Measurements from ENCODE around the gene CCDC61. TPM values are rescaled to one million over a fixed set of nuclear protein-coding genes. Genes with fewer than 3 reads are reported as not detected.

The CCDC61 gene
- 10 to 100 TPM in 2 of 4 donors, 1 to 10 TPM in 2; 7.8 to 13.3 (median 10.7) TPM for polyA plus RNA-seq
- long read RNA-seq, donor 1, partial matches to known transcripts: 0 of 1 reads
- long read RNA-seq, donor 1, other reads (novel, unspliced or antisense): 0 of 1 reads
- long read RNA-seq, donor 2, partial matches to known transcripts: 0 of 1 reads
- long read RNA-seq, donor 2, other reads (novel, unspliced or antisense): 0 of 1 reads
- long read RNA-seq, donor 3, partial matches to known transcripts: 0 of 2 reads
- long read RNA-seq, donor 3, other reads (novel, unspliced or antisense): 0 of 2 reads
- long read RNA-seq, donor 4: 0 reads
- long read RNA-seq, donor 5: 0 reads
- long read RNA-seq, donor 6, partial matches to known transcripts: 0 of 1 reads
- long read RNA-seq, donor 6, other reads (novel, unspliced or antisense): 0 of 1 reads
- long read RNA-seq, donor 7, partial matches to known transcripts: 0 of 2 reads
- long read RNA-seq, donor 7, other reads (novel, unspliced or antisense): 0 of 2 reads
- long read RNA-seq, donor 8: 0 reads
- long read RNA-seq, donor 9: 0 reads
- long read RNA-seq, donor 10, partial matches to known transcripts: 0 of 3 reads
- long read RNA-seq, donor 10, other reads (novel, unspliced or antisense): 0 of 3 reads

GRCh38 chr19:45994998-45995714 is at the start of gene CCDC61:
Gene CCDC61, plus strand, starts transcription at chr19:45995467. Its CDS starts 7,552 bp downstream, at chr19:46003019.
- peak; percentile 99 to 100 for DNase-seq
- H3K27me3 ChIP-seq (ENCODE audit: control insufficient read depth in 3 of 3, insufficient read depth in 3 of 3, low read length in 3 of 3): peaks cover 0 to 7% (median 0%) of the 10 kb centered on the region in 3 donors
- H3K27ac ChIP-seq (ENCODE audit: low read depth in 1 of 3, low read length in 2 of 3): peak within 1 kb of the TSS; percentile 39 to 84 (median 60)
- H3K4me3 ChIP-seq (ENCODE audit: low read depth in 1 of 3, low read length in 3 of 3): peak within 1 kb of the TSS; percentile 77 to 88 (median 83)
- 0% methylated on average over 34 of the region's 34 CpGs for WGBS, 3 donors
- peaks cover 0 to 10% (median 0%) of the 10 kb centered on the region in 3 donors for H3K36me3 ChIP-seq (ENCODE audit: control insufficient read depth in 3 of 3, insufficient read depth in 2 of 3, low read depth in 1 of 3, low read length in 3 of 3)
- FAIRE-seq: peak; percentile 95
- H3K9me3 ChIP-seq (ENCODE audit: control insufficient read depth in 2 of 2, insufficient read depth in 1 of 2, low read depth in 1 of 2, low read length in 1 of 2): no peaks in the 10 kb centered on the region
- peaks cover 2 to 9% (median 5%) of the 10 kb centered on the region in 3 donors for H3K4me1 ChIP-seq (ENCODE audit: control insufficient read depth in 3 of 3, insufficient read depth in 2 of 3, low read depth in 1 of 3, low read length in 2 of 3)

- Histone ChIP-seq H3K4me3 (ENCODE audit: low read depth in 1 of 3, low read length in 3 of 3) (no peak overlapping the region), H3K4me1 (ENCODE audit: control insufficient read depth in 3 of 3, insufficient read depth in 2 of 3, low read depth in 1 of 3, low read length in 2 of 3) (peaks cover 0 to 4% (median 2%) of the 10 kb centered on the region in 3 donors), H3K27ac (ENCODE audit: low read depth in 1 of 3, low read length in 2 of 3) (no peak overlapping the region), H3K27me3 (ENCODE audit: control insufficient read depth in 3 of 3, insufficient read depth in 3 of 3, low read length in 3 of 3) (peaks cover 0 to 6% (median 3%) of the 10 kb centered on the region in 3 donors), H3K36me3 (ENCODE audit: control insufficient read depth in 3 of 3, insufficient read depth in 2 of 3, low read depth in 1 of 3, low read length in 3 of 3) (no peaks in the 10 kb centered on the region), H3K9me3 (ENCODE audit: control insufficient read depth in 2 of 2, insufficient read depth in 1 of 2, low read depth in 1 of 2, low read length in 1 of 2) (no peaks in the 10 kb centered on the region)
- WGBS, 3 donors: 85 to 100% (median 92%) methylated on average over 1 of the region's 1 CpG
- DNase-seq (no peak), FAIRE-seq (no peak)
Observed at GRCh38 chr19:45947926-45948325, 47.3 kb upstream of the CCDC61 start.

- Histone ChIP-seq H3K27me3 (ENCODE audit: control insufficient read depth in 3 of 3, insufficient read depth in 3 of 3, low read length in 3 of 3) (peaks cover 0 to 11% (median 3%) of the 10 kb centered on the region in 3 donors), H3K4me1 (ENCODE audit: control insufficient read depth in 3 of 3, insufficient read depth in 2 of 3, low read depth in 1 of 3, low read length in 2 of 3) (peaks cover 0 to 7% (median 5%) of the 10 kb centered on the region in 3 donors), H3K27ac (ENCODE audit: low read depth in 1 of 3, low read length in 2 of 3) (no peak overlapping the region), H3K9me3 (ENCODE audit: control insufficient read depth in 2 of 2, insufficient read depth in 1 of 2, low read depth in 1 of 2, low read length in 1 of 2) (peaks cover 0 to 7% of the 10 kb centered on the region in 2 donors), H3K36me3 (ENCODE audit: control insufficient read depth in 3 of 3, insufficient read depth in 2 of 3, low read depth in 1 of 3, low read length in 3 of 3) (no peaks in the 10 kb centered on the region), H3K4me3 (ENCODE audit: low read depth in 1 of 3, low read length in 3 of 3) (no peak overlapping the region)
- 34 to 45% (median 36%) methylated on average over 8 of the region's 8 CpGs for WGBS, 3 donors
- FAIRE-seq (no peak), DNase-seq (no peak)
Observed at GRCh38 chr19:45952341-45952685, 43.0 kb upstream of the CCDC61 start.

GRCh38 chr19:45952686-45953505 is 42.4 kb upstream of the CCDC61 start:
- Histone ChIP-seq H3K36me3 (ENCODE audit: control insufficient read depth in 3 of 3, insufficient read depth in 2 of 3, low read depth in 1 of 3, low read length in 3 of 3) (no peaks in the 10 kb centered on the region), H3K27ac (ENCODE audit: low read depth in 1 of 3, low read length in 2 of 3) (no peak overlapping the region), H3K4me3 (ENCODE audit: low read depth in 1 of 3, low read length in 3 of 3) (peak overlapping the region in 2 of 3 donors; percentile 18 to 35), H3K27me3 (ENCODE audit: control insufficient read depth in 3 of 3, insufficient read depth in 3 of 3, low read length in 3 of 3) (peaks cover 0 to 11% (median 3%) of the 10 kb centered on the region in 3 donors), H3K4me1 (ENCODE audit: control insufficient read depth in 3 of 3, insufficient read depth in 2 of 3, low read depth in 1 of 3, low read length in 2 of 3) (peaks cover 0 to 7% (median 5%) of the 10 kb centered on the region in 3 donors), H3K9me3 (ENCODE audit: control insufficient read depth in 2 of 2, insufficient read depth in 1 of 2, low read depth in 1 of 2, low read length in 1 of 2) (peaks cover 0 to 7% of the 10 kb centered on the region in 2 donors)
- FAIRE-seq: no peak
- 8 to 12% (median 9%) methylated on average over 43 of the region's 43 CpGs for WGBS, 3 donors
- peak; percentile 10 to 77 for DNase-seq

GRCh38 chr19:45953676-45954075 is 41.6 kb upstream of the CCDC61 start:
- WGBS, 3 donors: 89 to 94% (median 91%) methylated on average over 8 of the region's 8 CpGs
- Histone ChIP-seq H3K36me3 (ENCODE audit: control insufficient read depth in 3 of 3, insufficient read depth in 2 of 3, low read depth in 1 of 3, low read length in 3 of 3) (no peaks in the 10 kb centered on the region), H3K4me3 (ENCODE audit: low read depth in 1 of 3, low read length in 3 of 3) (no peak overlapping the region), H3K27ac (ENCODE audit: low read depth in 1 of 3, low read length in 2 of 3) (peak overlapping the region in 1 of 3 donors; percentile 17), H3K27me3 (ENCODE audit: control insufficient read depth in 3 of 3, insufficient read depth in 3 of 3, low read length in 3 of 3) (peaks cover 0 to 14% (median 5%) of the 10 kb centered on the region in 3 donors), H3K9me3 (ENCODE audit: control insufficient read depth in 2 of 2, insufficient read depth in 1 of 2, low read depth in 1 of 2, low read length in 1 of 2) (peaks cover 0 to 7% of the 10 kb centered on the region in 2 donors), H3K4me1 (ENCODE audit: control insufficient read depth in 3 of 3, insufficient read depth in 2 of 3, low read depth in 1 of 3, low read length in 2 of 3) (peaks cover 0 to 7% (median 5%) of the 10 kb centered on the region in 3 donors)
- no peak for DNase-seq
- FAIRE-seq: no peak

- H3K27me3 ChIP-seq (ENCODE audit: control insufficient read depth in 3 of 3, insufficient read depth in 3 of 3, low read length in 3 of 3): peaks cover 0 to 18% (median 6%) of the 10 kb centered on the region in 3 donors
- peaks cover 0 to 7% of the 10 kb centered on the region in 2 donors for H3K9me3 ChIP-seq (ENCODE audit: control insufficient read depth in 2 of 2, insufficient read depth in 1 of 2, low read depth in 1 of 2, low read length in 1 of 2)
- H3K36me3 ChIP-seq (ENCODE audit: control insufficient read depth in 3 of 3, insufficient read depth in 2 of 3, low read depth in 1 of 3, low read length in 3 of 3): no peaks in the 10 kb centered on the region
- H3K4me1 ChIP-seq (ENCODE audit: control insufficient read depth in 3 of 3, insufficient read depth in 2 of 3, low read depth in 1 of 3, low read length in 2 of 3): peaks cover 0 to 7% (median 5%) of the 10 kb centered on the region in 3 donors
- no peak overlapping the region for H3K4me3 ChIP-seq (ENCODE audit: low read depth in 1 of 3, low read length in 3 of 3)
- DNase-seq (no peak), FAIRE-seq (no peak)
- peak overlapping the region in 1 of 3 donors; percentile 17 for H3K27ac ChIP-seq (ENCODE audit: low read depth in 1 of 3, low read length in 2 of 3)
- WGBS, 3 donors: 20 to 29% (median 25%) methylated on average over 9 of the region's 9 CpGs
Observed at GRCh38 chr19:45954156-45954555, 41.1 kb upstream of the CCDC61 start.

GRCh38 chr19:45955905-45956608 is 39.2 kb upstream of the CCDC61 start:
- Histone ChIP-seq H3K27ac (ENCODE audit: low read depth in 1 of 3, low read length in 2 of 3) (no peak overlapping the region), H3K4me3 (ENCODE audit: low read depth in 1 of 3, low read length in 3 of 3) (no peak overlapping the region), H3K9me3 (ENCODE audit: control insufficient read depth in 2 of 2, insufficient read depth in 1 of 2, low read depth in 1 of 2, low read length in 1 of 2) (peaks cover 0 to 7% of the 10 kb centered on the region in 2 donors), H3K4me1 (ENCODE audit: control insufficient read depth in 3 of 3, insufficient read depth in 2 of 3, low read depth in 1 of 3, low read length in 2 of 3) (peaks cover 0 to 7% (median 5%) of the 10 kb centered on the region in 3 donors), H3K27me3 (ENCODE audit: control insufficient read depth in 3 of 3, insufficient read depth in 3 of 3, low read length in 3 of 3) (peaks cover 0 to 32% (median 11%) of the 10 kb centered on the region in 3 donors), H3K36me3 (ENCODE audit: control insufficient read depth in 3 of 3, insufficient read depth in 2 of 3, low read depth in 1 of 3, low read length in 3 of 3) (no peaks in the 10 kb centered on the region)
- FAIRE-seq (no peak), DNase-seq (no peak)
- WGBS, 3 donors: 37 to 48% (median 48%) methylated on average over 13 of the region's 13 CpGs
